Dermis blood vessel endothelial cell (primary cell): ENCODE data around the gene MEIOB. TPM values are rescaled to one million over a fixed set of nuclear protein-coding genes. Genes with fewer than 3 reads are reported as not detected.

Experiments
- DNase-seq: peaks from one replicate; pipeline ENCODE4 v3.0.0; 2010
- total RNA-seq: library from RNA; depleted of rRNA; stranded (reverse); fragments of >200 nt; gene quantifications from 2 replicates; pipeline ENCODE4 v1.2.3, GENCODE V29; 2014

MEIOB gene
- total RNA-seq, 1 donor from 2014 or later, result not detected

DNA sequence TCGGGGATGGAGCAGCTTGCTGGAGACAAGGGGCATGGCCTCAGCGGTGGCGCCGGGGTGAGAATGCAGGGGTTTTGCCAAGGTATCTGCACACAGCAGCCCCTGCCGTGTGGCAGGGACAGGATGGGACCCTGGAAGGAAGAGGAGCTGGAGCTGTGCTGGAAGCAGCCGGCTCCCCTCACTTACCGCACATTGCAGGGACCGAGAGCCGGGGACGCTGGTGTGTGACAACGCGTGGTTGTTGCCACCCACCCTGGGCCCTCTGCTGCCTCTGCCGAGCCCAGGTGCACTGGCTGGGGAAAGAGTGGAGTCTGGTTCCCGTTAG is 86.2 kb downstream of the MEIOB start:
- DNase-seq, result no peak

GRCh38 chr16:1784977-1785845 is 86.8 kb downstream of the MEIOB start:
- no peak for DNase-seq

Other genes starting within 250 kb of the MEIOB start
- gene JPT2, start 193.9 kb downstream of the MEIOB start, total RNA-seq, result 63.0 and 114 TPM in 2 replicates
- 20.9 and 41.0 TPM in 2 replicates for gene MAPK8IP3, start 166.0 kb downstream of the MEIOB start, total RNA-seq
- 46.6 and 87.3 TPM in 2 replicates for gene NME3, start 100.6 kb downstream of the MEIOB start, total RNA-seq
- gene EME2, start 99.4 kb downstream of the MEIOB start, total RNA-seq, result 9.7 and 16.5 TPM in 2 replicates
- gene MRPS34, start 99.0 kb downstream of the MEIOB start, total RNA-seq, result 77.1 and 84.7 TPM in 2 replicates
- gene SPSB3, start 89.6 kb downstream of the MEIOB start, total RNA-seq, result 57.6 and 82.2 TPM in 2 replicates
- 91.8 and 110 TPM in 2 replicates for gene NUBP2, start 89.2 kb downstream of the MEIOB start, total RNA-seq
- not detected in 2 replicates for gene IGFALS, start 78.5 kb downstream of the MEIOB start, total RNA-seq
- gene HAGH, start 45.3 kb downstream of the MEIOB start, total RNA-seq, result 76.5 and 89.2 TPM in 2 replicates
- gene FAHD1, start 45.0 kb downstream of the MEIOB start, total RNA-seq, result 79.7 and 82.4 TPM in 2 replicates
- not detected in 2 replicates for gene HS3ST6, start 46.3 kb upstream of the MEIOB start, total RNA-seq
- 6.6 and 8.1 TPM in 2 replicates for gene MSRB1, start 71.0 kb upstream of the MEIOB start, total RNA-seq
- not detected in 2 replicates for gene RPL3L, start 82.5 kb upstream of the MEIOB start, total RNA-seq
- gene NDUFB10, start 87.4 kb upstream of the MEIOB start, total RNA-seq, result 107 and 149 TPM in 2 replicates
- 1,669 and 1,784 TPM in 2 replicates for gene RPS2, start 92.7 kb upstream of the MEIOB start, total RNA-seq
- not detected in 2 replicates for gene RNF151, start 94.7 kb upstream of the MEIOB start, total RNA-seq
- gene TBL3, start 99.9 kb upstream of the MEIOB start, total RNA-seq, result 46.1 and 71.8 TPM in 2 replicates
- 0.34 TPM in 1 of 2 replicates, not detected in the other for gene NOXO1, start 109.3 kb upstream of the MEIOB start, total RNA-seq
- gene GFER, start 112.0 kb upstream of the MEIOB start, total RNA-seq, result 9.0 and 13.4 TPM in 2 replicates
- 1.6 and 2.4 TPM in 2 replicates for gene SYNGR3, start 117.8 kb upstream of the MEIOB start, total RNA-seq
- gene ZNF598, start 137.7 kb upstream of the MEIOB start, total RNA-seq, result 19.1 and 28.2 TPM in 2 replicates
- gene NPW, start 147.6 kb upstream of the MEIOB start, total RNA-seq, result 0.17 and 1.2 TPM in 2 replicates
- gene NHERF2, start 154.7 kb upstream of the MEIOB start, total RNA-seq, result 33.5 and 79.6 TPM in 2 replicates
- gene NTHL1, start 175.7 kb upstream of the MEIOB start, total RNA-seq, result 27.7 and 32.3 TPM in 2 replicates
- 40.8 and 59.3 TPM in 2 replicates for gene TSC2, start 175.8 kb upstream of the MEIOB start, total RNA-seq